Amygdala (tissue), 56 donors: ENCODE results near the gene SATB2.

Source experiments
- DNase-seq, 56 donors: peaks; one replicate each; lab custom pipeline; 2025; lab: John Stamatoyannopoulos, UW

SATB2 gene

GRCh38 chr2:199455545-199456382 is 2.0 kb downstream of the SATB2 start:
- no peak for DNase-seq

DNA sequence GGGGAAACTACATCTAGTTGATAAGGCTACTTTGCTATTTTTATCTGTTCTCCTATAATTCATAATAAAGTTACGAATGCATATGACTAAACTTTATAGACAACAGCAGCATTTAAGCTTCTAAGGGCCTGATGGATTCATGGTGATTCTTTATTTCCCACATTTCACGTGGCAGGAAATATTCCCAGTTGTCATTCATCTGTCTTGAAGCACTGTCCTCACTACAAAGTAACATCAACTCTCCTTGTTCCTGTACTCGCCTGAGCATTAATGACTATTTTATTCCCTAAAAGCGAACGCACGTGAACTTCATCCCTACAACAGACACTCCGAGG is 2.6 kb downstream of the SATB2 start:
- DNase-seq: no peak

GRCh38 chr2:199452991-199453379 is 4.8 kb downstream of the SATB2 start:
- no peak for DNase-seq

DNA sequence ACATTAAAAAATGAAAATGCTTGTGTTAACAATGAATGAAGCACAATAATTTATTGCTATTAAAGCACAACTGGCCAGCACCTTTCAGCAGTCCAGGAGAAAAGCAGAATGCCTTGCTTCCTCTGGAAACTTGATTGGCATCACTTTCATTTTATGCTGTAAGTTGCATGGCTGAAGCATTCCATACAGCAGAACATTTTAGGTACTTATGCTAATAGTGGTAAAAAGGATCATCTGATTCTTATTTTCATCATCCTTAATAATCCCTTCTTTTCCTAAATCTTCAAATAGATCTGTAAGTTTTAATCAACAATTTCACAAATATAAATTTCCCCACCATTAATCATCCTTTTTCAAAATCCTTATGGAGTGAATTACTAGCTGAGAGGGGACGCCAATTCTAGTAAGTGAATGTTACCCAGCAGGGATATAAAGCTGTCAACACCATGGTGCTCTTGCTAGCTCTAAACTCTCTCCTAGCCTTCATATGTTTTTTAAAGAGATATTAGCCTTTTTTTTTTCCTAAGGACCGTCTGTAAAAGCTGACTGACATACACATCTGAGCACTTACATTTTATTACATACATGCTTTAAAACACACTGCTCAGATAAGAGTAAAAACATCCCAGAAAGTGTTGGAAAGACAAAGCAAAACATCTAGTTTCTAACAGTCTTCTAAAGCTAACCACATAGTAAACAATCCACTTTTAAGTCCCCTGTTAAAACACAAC is 5.3 kb downstream of the SATB2 start:
- DNase-seq: no peak

DNA sequence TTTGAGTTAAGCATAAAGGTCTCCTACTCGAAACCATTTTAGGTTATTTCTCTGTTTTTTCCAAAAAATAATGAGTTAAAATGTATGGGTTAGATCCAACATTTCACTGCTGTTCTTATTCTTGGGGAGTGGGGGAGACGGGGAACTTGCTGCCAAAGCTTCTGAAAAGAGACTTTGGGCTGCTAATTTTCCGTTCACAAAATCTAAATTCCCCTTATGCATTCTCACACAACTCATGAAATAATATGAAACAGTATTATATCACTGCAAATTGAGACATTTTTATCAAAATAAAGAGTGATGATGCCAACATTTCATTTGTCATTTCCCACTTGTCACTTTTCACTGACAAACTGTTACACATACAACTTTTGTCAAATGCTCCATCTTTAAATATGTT is 7.8 kb downstream of the SATB2 start:
- DNase-seq: no peak

- DNase-seq: no peak
These were observed 8.3 kb downstream of the SATB2 start for GRCh38 chr2:199449455-199449854.

DNA sequence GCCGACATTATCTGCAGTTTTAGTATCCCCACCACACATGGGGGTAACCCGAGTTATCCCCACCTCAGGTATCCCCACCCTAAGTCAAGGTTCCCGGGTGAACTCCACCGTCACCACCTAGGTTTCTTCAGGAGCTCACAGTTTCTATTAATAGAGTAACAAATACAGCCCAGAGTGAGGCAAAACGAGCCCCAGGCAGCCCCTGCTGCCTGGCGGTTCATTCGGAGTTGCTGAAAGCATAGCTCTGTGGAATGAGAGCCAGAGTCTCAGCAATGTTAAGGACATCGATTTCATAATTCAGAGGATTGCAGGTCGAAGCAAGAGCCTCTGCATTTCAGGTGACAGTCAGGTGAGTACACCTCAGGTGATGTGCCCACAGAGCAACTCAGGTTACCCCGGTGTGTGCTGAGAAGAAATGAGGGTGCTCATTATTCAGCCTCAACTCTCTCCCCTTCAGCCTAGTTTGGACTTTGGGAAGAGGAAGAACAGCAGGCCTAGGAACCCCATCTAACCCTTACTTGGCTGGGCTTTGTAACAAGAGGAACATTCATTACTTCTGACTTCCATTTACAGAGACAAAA is 10.7 kb downstream of the SATB2 start:
- DNase-seq: no peak

DNA sequence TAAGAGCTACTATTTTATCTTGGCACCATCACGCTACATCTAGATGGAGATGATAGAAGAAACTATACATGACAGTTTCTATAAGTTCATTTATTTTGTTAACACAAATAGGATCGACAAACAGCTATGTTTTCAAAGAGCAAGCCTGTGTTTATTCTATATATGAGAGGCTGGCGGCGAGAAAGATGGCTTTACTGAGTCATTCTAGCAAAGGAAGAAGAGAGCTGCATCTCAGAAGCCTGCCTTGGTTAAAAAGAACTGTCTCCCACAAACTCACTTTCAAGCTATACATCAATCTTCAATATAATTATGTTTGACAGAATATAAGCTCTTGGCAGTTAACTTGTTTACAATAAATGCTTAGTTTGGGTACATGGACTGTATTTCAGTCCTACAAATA is 13.0 kb downstream of the SATB2 start:
- no peak for DNase-seq

DNA sequence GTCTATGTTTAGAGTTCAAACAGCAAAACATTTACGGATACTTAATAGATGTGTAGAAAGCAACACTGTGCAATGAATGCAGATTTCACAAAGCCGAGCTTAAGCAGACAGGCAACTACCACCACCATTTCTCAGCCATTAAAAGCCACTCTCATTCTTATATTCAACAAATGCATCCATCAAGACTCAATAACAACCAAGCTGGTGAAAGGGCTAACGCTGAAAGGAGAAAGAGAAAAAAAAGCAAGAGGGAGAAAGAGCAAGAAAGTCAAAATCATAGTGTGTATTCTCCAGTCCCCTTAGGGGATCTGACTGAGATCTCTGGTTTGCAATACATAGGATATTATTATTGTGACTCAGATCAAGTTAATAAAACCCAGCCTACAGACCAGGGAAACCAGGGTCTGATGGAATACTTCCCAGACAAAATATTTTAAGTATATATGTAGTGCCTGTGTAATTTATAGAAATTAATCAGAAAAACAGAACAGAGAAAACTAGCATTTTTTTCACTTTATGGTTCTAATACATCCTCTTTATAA is 14.1 kb downstream of the SATB2 start:
- DNase-seq: no peak

GRCh38 chr2:199442173-199442572 is 15.6 kb downstream of the SATB2 start:
- DNase-seq: no peak

- no peak for DNase-seq
These were observed 16.0 kb downstream of the SATB2 start for GRCh38 chr2:199441759-199442158.

DNA sequence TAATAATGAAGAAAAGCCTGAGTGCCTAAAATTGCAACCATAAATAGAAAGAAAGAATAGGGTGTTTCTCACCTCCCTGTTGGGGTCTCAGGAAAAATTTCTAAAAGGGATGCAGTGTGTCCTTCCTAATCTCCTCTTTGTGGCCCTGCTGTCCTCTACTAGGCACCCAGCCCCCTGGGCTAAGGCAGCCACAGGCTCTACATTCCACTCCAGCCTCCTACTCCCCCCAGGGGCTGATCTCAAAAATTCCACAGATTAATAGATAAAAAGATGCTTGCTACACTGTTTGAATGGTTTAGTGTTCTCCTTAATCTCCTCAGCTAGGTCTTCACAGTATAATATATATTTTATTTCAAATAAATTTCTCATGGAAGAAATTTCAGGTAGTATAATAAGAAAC is 17.6 kb downstream of the SATB2 start:
- no peak for DNase-seq

GRCh38 chr2:199439542-199439941 is 18.2 kb downstream of the SATB2 start:
- DNase-seq: no peak

GRCh38 chr2:199439066-199439465 is 18.7 kb downstream of the SATB2 start:
- no peak for DNase-seq

DNA sequence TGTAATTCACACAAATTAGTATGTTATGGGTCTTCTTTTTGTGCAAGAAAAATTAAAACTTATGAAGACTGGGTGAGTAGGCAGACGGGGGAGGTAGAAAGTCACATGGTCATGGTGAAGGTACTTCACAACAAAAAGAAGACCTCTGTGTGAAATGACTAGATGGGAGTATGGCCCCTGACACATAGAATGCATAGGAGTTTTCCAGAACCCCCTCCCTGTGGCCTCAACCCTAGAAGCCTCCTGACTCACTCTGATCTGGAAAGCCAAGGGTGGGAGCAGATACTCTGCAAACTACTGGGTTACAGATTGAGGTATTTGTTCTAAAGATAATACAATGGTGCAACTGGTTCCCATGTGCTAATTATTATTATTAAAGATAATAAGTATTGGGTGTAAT is 23.2 kb downstream of the SATB2 start:
- DNase-seq: no peak

- no peak for DNase-seq
These were observed 24.4 kb downstream of the SATB2 start for GRCh38 chr2:199433204-199433832.

- no peak for DNase-seq
These were observed 26.0 kb downstream of the SATB2 start for GRCh38 chr2:199431746-199432213.

DNA sequence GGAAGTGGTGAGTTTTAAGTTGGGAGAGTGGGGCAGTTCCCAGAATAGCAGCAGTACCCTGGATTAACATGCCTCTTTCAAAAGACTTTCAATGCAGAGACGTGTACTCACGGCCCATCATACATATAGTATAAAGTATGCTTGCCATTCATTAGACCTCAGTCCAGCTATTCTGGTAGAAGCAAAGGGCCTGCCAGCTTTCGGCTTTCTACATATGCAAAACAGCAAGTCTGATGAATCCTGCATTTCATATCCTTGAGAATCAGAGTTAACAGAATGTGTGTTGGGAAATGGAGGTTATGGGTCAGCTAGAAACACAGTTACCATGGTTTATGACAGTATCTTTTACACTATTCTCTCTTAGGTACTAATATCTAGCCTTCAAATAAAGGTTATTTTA is 27.5 kb downstream of the SATB2 start:
- no peak for DNase-seq

DNA sequence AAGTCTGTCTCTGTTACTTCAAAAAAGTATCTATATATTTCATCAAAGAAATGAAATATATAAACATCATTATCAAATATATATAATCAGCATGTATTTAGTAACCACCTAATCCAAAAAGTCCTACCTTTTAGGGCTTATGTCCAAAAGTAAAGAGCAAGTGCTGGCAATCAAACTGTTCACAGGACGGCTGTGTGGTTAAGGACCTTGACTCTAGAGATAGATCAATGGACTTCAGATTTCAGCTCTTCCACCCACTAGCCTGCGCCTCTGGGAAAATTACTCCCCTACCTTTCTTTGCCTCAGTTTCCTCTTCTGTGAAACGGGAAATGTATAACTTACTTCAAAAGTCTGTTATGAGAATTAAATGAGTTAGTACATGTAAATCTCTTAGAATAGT is 29.4 kb downstream of the SATB2 start:
- DNase-seq: no peak

DNA sequence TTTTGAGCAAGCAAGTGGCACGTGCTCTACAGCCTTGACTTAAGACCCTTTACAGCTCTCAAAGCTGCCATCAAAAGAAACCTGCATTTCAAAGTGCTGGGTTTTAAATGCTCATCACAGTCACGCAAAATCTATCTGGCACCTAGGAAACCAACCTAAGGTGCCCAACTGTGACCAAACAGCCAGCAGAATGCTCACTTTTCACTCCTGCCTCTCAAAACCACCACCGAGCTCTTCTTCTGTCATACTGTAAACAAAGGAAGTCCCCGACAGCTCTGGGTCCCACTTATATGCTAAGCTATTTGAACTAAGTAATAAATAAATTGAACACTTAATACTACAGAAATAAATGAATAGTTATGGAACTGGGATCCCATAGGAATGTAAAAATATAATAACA is 33.6 kb downstream of the SATB2 start:
- no peak for DNase-seq

DNA sequence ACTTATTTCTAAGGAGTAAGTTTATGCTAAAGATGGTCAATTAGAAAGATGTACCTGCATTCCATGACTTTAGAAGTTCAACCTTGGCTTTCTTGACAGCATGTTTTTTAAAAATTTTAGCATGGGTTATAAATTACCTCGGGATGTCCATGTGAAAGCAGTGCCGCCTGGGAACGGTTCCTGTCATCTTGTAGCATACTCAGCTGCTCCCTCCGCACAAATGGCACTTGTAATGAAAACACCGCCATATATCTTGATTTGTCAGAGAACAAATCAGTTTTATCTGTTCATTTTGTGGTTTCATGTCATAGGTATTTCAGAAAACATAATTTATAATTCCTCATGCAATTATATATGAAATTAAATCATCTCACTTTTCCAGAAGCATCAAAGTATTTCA is 38.3 kb downstream of the SATB2 start:
- no peak for DNase-seq
